Central memory CD8-positive, alpha-beta T cell (primary cell): Measurements from ENCODE around the gene OPRM1.

ENCODE experiments used
- ATAC-seq: fragments of 150-1000 bp; cut with Tn5 transposase; replicated peaks from 2 replicates; pipeline ENCODE4 v1.10.0; 2022; ENCODE audit warnings: mild to moderate bottlenecking, moderate FRiP score, moderate number of reproducible peaks; ENCODE audit not compliant: poor library complexity, severe bottlenecking; ENCODE audit errors: extremely low read depth
- DNase-seq, 2 donors: peaks; one replicate each; pipeline ENCODE4 v3.0.0; 2021; ENCODE audit warnings: low spot score in 2 of 2
- H3K27ac Mint-ChIP-seq: one replicate; pipeline ENCODE4 v1.8.0; 2022; ENCODE audit warnings: low read depth, mild to moderate bottlenecking, moderate library complexity, mixed read lengths
- H3K27me3 Mint-ChIP-seq: one replicate; pipeline ENCODE4 v1.8.0; 2022; ENCODE audit warnings: mixed read lengths
- H3K36me3 Mint-ChIP-seq: one replicate; pipeline ENCODE4 v1.8.0; 2022; ENCODE audit warnings: mild to moderate bottlenecking, moderate library complexity, mixed read lengths; ENCODE audit not compliant: insufficient read depth
- H3K4me1 Mint-ChIP-seq: one replicate; pipeline ENCODE4 v1.8.0; 2022; ENCODE audit warnings: mixed read lengths
- H3K4me3 Mint-ChIP-seq: one replicate; pipeline ENCODE4 v1.8.0; 2022; ENCODE audit warnings: mild to moderate bottlenecking, moderate library complexity, mixed read lengths
- H3K9me3 Mint-ChIP-seq: one replicate; pipeline ENCODE4 v1.8.0; 2022; ENCODE audit warnings: mixed read lengths

The OPRM1 gene

GRCh38 chr6:154125421-154125820 lies 86.4 kb downstream of the OPRM1 start:
- no peak for ATAC-seq
- DNase-seq = no peak
- no peaks in the 10 kb centered on the region for H3K36me3 Mint-ChIP-seq
- H3K4me3 Mint-ChIP-seq = no peak overlapping the region
- no peaks in the 10 kb centered on the region for H3K4me1 Mint-ChIP-seq
- H3K27me3 Mint-ChIP-seq = peaks cover 46% of the 10 kb centered on the region
- H3K9me3 Mint-ChIP-seq = no peaks in the 10 kb centered on the region
- no peak overlapping the region for H3K27ac Mint-ChIP-seq

DNA sequence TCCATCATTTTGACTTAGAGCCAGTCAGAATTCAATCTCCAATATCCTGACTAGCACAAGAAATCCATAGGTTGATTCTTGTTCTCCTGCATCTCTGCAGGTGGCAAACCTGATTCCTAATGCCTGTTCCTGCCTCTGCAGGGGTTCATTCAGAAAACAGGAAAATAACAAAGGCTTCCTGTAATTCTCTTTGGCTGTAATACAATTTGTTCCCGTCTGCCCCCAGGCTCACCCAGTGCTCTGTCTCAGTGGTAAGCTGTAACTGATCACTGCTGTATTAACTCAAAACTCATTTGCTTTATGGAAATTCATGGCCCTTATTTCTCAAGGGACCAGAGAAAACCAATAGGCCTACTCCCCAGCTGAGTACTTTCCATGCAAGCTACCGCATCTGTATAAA lies 88.6 kb downstream of the OPRM1 start:
- Mint-ChIP-seq H3K27me3 (peaks cover 29% of the 10 kb centered on the region), H3K4me3 (no peak overlapping the region), H3K36me3 (no peaks in the 10 kb centered on the region), H3K27ac (no peak overlapping the region), H3K9me3 (no peaks in the 10 kb centered on the region), H3K4me1 (no peaks in the 10 kb centered on the region)
- DNase-seq (no peak), ATAC-seq (no peak)

- no peak for ATAC-seq
- H3K36me3 Mint-ChIP-seq = no peaks in the 10 kb centered on the region
- H3K4me1 Mint-ChIP-seq = no peaks in the 10 kb centered on the region
Observed at GRCh38 chr6:154134471-154135147, 95.6 kb downstream of the OPRM1 start.

DNA sequence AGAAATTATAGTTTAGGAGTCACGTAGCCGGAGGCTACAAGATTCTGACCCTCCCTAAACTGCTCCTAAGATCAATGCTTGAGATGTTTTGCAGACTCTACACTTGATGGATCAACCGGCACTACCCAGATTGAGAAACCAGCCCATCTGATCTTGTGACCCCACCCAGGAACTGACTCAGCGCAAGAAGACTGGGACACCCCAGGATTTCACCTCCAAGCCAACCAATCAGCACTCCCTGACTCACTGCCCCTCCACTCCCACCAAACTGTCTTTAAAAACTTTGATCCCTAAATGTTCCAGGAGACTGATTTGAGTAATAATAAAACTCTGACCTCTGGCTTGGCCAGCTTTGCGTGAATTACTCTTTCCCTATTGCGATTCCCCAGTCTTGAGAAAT lies 99.8 kb downstream of the OPRM1 start:
- peaks cover 37% of the 10 kb centered on the region for H3K27me3 Mint-ChIP-seq
- H3K9me3 Mint-ChIP-seq = no peaks in the 10 kb centered on the region
- no peak overlapping the region for H3K27ac Mint-ChIP-seq
- ATAC-seq = no peak
- H3K4me1 Mint-ChIP-seq = no peaks in the 10 kb centered on the region
- H3K4me3 Mint-ChIP-seq = no peak overlapping the region
- H3K36me3 Mint-ChIP-seq = no peaks in the 10 kb centered on the region
- no peak for DNase-seq

More at GRCh38 chr6:154134471-154135147, 95.6 kb downstream of the OPRM1 start:
- no peak overlapping the region for H3K27ac Mint-ChIP-seq
- no peak for DNase-seq
- no peaks in the 10 kb centered on the region for H3K9me3 Mint-ChIP-seq
- H3K4me3 Mint-ChIP-seq = no peak overlapping the region
- peaks cover 13% of the 10 kb centered on the region for H3K27me3 Mint-ChIP-seq

- Mint-ChIP-seq H3K27me3 (peaks cover 41% of the 10 kb centered on the region), H3K4me1 (no peaks in the 10 kb centered on the region), H3K4me3 (no peak overlapping the region), H3K27ac (no peak overlapping the region), H3K9me3 (no peaks in the 10 kb centered on the region), H3K36me3 (no peaks in the 10 kb centered on the region)
- no peak for DNase-seq
- no peak for ATAC-seq
Observed at GRCh38 chr6:154139892-154140291, 100.9 kb downstream of the OPRM1 start.

DNA sequence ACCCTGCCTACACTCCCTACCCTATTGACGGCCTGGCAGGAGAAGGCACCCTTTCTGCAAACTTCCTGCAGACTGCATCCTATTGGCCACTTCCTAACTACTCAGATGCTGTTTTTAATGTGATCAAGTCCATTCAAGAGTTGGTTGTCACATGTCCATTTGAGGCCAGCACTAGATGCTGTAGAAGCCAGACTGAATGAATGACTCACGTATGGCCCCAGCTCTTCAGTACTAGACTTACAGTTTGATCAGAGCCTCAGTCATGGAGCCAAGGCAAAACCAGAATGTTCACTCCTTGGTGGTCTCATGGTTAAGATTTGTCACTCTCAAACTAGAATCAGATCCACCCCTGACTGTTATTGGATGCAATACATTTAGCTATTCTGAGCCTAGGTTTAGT lies 101.7 kb downstream of the OPRM1 start:
- ATAC-seq (no peak), DNase-seq (no peak)
- Mint-ChIP-seq H3K4me1 (no peaks in the 10 kb centered on the region), H3K36me3 (no peaks in the 10 kb centered on the region), H3K9me3 (no peaks in the 10 kb centered on the region), H3K27ac (no peak overlapping the region), H3K4me3 (no peak overlapping the region), H3K27me3 (peaks cover 45% of the 10 kb centered on the region)

DNA sequence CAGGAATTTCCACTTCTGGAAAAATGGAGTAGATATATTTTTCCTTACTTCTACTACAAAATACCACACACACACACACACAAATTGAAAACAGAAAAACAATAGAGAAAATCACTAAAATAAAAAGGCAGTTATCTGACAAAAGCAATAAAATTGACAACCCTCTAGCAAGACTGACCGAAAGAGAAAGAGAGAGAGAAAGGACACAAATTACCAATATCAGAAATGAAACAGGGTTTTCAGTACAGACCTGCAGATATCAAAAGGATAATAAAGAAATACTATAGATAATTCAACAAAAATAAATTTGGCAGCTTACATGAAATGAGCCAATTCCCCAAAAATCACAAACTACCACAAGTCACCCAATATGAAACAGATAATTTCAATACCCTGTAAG lies 104.7 kb downstream of the OPRM1 start:
- H3K9me3 Mint-ChIP-seq = no peaks in the 10 kb centered on the region
- H3K36me3 Mint-ChIP-seq = no peaks in the 10 kb centered on the region
- H3K27ac Mint-ChIP-seq = no peak overlapping the region
- H3K4me3 Mint-ChIP-seq = no peak overlapping the region
- peaks cover 45% of the 10 kb centered on the region for H3K27me3 Mint-ChIP-seq
- DNase-seq = no peak
- no peaks in the 10 kb centered on the region for H3K4me1 Mint-ChIP-seq
- ATAC-seq = no peak

- H3K36me3 Mint-ChIP-seq = peaks cover 6% of the 10 kb centered on the region
- peak overlapping the region; percentile 38 for H3K27ac Mint-ChIP-seq
- ATAC-seq = no peak
- no peak overlapping the region for H3K4me3 Mint-ChIP-seq
- peaks cover 36% of the 10 kb centered on the region for H3K4me1 Mint-ChIP-seq
- no peaks in the 10 kb centered on the region for H3K9me3 Mint-ChIP-seq
- no peaks in the 10 kb centered on the region for H3K27me3 Mint-ChIP-seq
- peak; percentile 44 to 48 for DNase-seq
Observed at GRCh38 chr6:154154389-154154967, 115.4 kb downstream of the OPRM1 start.

DNA sequence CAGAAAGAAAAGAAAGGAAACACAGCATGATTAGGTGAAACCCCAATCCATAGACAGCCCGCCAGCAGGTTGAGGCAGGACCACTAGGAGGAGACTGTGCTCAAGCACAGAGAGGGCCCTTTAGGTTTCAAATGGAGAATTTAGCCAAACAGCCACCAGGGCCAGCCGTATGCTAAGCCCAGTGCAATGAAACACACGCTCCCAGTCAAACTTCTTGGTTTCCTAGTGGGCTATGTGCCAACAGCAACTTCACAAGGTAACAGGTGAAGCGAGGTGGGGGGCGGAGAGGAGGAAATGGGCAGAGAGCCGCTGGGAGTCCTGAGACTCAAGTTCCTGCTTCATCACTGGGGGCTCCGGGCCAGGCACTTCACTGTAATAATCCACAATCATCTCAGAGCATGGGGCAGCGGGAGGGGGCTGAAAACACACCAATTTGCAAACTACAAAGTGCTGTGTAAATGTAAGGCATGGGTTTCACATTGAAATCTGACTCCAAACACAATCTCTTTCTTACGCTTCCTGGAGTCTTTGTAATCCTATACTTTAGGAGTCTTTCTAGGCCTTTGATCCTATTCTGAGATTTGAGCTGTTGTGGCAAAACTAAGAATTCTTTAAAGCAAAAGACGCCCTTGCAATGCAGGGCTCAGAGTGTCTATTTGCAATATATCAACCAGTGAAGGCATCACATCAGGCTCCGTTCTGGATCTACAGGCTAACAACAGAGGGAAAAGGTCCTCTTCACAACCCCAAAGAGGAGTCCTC lies 117.3 kb downstream of the OPRM1 start:
- no peaks in the 10 kb centered on the region for H3K9me3 Mint-ChIP-seq
- peak overlapping the region; percentile 77 for H3K4me3 Mint-ChIP-seq
- H3K4me1 Mint-ChIP-seq = peaks cover 43% of the 10 kb centered on the region
- DNase-seq (peak; percentile 33 to 45), ATAC-seq (peak; percentile 82)
- H3K36me3 Mint-ChIP-seq = peaks cover 10% of the 10 kb centered on the region
- no peaks in the 10 kb centered on the region for H3K27me3 Mint-ChIP-seq
- H3K27ac Mint-ChIP-seq = peak overlapping the region; percentile 91

GRCh38 chr6:154157082-154157481 lies 118.0 kb downstream of the OPRM1 start:
- Mint-ChIP-seq H3K27me3 (no peaks in the 10 kb centered on the region), H3K4me1 (peaks cover 39% of the 10 kb centered on the region)
- no peak for DNase-seq

GRCh38 chr6:154157706-154158105 lies 118.7 kb downstream of the OPRM1 start:
- ATAC-seq (no peak), DNase-seq (no peak)
- no peaks in the 10 kb centered on the region for H3K27me3 Mint-ChIP-seq
- peaks cover 10% of the 10 kb centered on the region for H3K36me3 Mint-ChIP-seq
- no peaks in the 10 kb centered on the region for H3K9me3 Mint-ChIP-seq
- peaks cover 38% of the 10 kb centered on the region for H3K4me1 Mint-ChIP-seq
- H3K4me3 Mint-ChIP-seq = peak overlapping the region; percentile 77
- H3K27ac Mint-ChIP-seq = peak overlapping the region; percentile 91

More at GRCh38 chr6:154157082-154157481, 118.0 kb downstream of the OPRM1 start:
- Mint-ChIP-seq H3K9me3 (no peaks in the 10 kb centered on the region), H3K36me3 (peaks cover 10% of the 10 kb centered on the region), H3K4me3 (peak overlapping the region; percentile 77), H3K27ac (peak overlapping the region; percentile 91)
- ATAC-seq = peak; percentile 39

GRCh38 chr6:154159126-154159525 lies 120.1 kb downstream of the OPRM1 start:
- H3K4me1 Mint-ChIP-seq = peaks cover 38% of the 10 kb centered on the region
- no peak for ATAC-seq
- H3K27me3 Mint-ChIP-seq = no peaks in the 10 kb centered on the region
- no peak for DNase-seq
- peaks cover 10% of the 10 kb centered on the region for H3K36me3 Mint-ChIP-seq
- no peaks in the 10 kb centered on the region for H3K9me3 Mint-ChIP-seq
- H3K27ac Mint-ChIP-seq = peak overlapping the region; percentile 4
- H3K4me3 Mint-ChIP-seq = no peak overlapping the region

GRCh38 chr6:154161689-154162088 lies 122.6 kb downstream of the OPRM1 start:
- no peak overlapping the region for H3K4me3 Mint-ChIP-seq
- ATAC-seq (no peak), DNase-seq (no peak)
- H3K27ac Mint-ChIP-seq = no peak overlapping the region
- H3K36me3 Mint-ChIP-seq = peaks cover 17% of the 10 kb centered on the region
- no peaks in the 10 kb centered on the region for H3K27me3 Mint-ChIP-seq
- H3K4me1 Mint-ChIP-seq = peaks cover 39% of the 10 kb centered on the region
- no peaks in the 10 kb centered on the region for H3K9me3 Mint-ChIP-seq
